ENCODE results near the gene HEATR3. TPM values are rescaled to one million over a fixed set of nuclear protein-coding genes. Genes with fewer than 3 reads are reported as not detected.

Gene HEATR3
- total and polyA plus RNA-seq, 2 of the 13 experiments (the other 11 are each of a cell fraction or from before 2014, with no cell fraction given): 22.4 to 52.4 TPM

- TF ChIP-seq, protein P1, sequence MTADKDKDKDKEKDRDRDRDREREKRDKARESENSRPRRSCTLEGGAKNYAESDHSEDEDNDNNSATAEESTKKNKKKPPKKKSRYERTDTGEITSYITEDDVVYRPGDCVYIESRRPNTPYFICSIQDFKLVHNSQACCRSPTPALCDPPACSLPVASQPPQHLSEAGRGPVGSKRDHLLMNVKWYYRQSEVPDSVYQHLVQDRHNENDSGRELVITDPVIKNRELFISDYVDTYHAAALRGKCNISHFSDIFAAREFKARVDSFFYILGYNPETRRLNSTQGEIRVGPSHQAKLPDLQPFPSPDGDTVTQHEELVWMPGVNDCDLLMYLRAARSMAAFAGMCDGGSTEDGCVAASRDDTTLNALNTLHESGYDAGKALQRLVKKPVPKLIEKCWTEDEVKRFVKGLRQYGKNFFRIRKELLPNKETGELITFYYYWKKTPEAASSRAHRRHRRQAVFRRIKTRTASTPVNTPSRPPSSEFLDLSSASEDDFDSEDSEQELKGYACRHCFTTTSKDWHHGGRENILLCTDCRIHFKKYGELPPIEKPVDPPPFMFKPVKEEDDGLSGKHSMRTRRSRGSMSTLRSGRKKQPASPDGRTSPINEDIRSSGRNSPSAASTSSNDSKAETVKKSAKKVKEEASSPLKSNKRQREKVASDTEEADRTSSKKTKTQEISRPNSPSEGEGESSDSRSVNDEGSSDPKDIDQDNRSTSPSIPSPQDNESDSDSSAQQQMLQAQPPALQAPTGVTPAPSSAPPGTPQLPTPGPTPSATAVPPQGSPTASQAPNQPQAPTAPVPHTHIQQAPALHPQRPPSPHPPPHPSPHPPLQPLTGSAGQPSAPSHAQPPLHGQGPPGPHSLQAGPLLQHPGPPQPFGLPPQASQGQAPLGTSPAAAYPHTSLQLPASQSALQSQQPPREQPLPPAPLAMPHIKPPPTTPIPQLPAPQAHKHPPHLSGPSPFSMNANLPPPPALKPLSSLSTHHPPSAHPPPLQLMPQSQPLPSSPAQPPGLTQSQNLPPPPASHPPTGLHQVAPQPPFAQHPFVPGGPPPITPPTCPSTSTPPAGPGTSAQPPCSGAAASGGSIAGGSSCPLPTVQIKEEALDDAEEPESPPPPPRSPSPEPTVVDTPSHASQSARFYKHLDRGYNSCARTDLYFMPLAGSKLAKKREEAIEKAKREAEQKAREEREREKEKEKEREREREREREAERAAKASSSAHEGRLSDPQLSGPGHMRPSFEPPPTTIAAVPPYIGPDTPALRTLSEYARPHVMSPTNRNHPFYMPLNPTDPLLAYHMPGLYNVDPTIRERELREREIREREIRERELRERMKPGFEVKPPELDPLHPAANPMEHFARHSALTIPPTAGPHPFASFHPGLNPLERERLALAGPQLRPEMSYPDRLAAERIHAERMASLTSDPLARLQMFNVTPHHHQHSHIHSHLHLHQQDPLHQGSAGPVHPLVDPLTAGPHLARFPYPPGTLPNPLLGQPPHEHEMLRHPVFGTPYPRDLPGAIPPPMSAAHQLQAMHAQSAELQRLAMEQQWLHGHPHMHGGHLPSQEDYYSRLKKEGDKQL (CRISPR knock-in tag; IDR thresholded peaks at IDR 0.05; ENCODE audit: low read depth): peak; percentile 27; the same call in 1 of the 2 replicates
- TF ChIP-seq NPAS2 (CRISPR knock-in tag; IDR thresholded peaks at IDR 0.05; ENCODE audit: borderline replicate concordance) (no peak), ZNF839 (CRISPR knock-in tag; IDR thresholded peaks at IDR 0.05; ENCODE audit: borderline replicate concordance) (peak; percentile 75; the same call in 1 of the 2 replicates), KLF12 (CRISPR knock-in tag; IDR thresholded peaks at IDR 0.05; ENCODE audit: borderline replicate concordance) (peak; percentile 94; the same call in 1 of the 2 replicates), ZNF674 (CRISPR knock-in tag; IDR thresholded peaks at IDR 0.05; ENCODE audit: low read depth) (no peak; the same call in 1 of the 2 replicates), LCORL (IDR thresholded peaks at IDR 0.05) (no peak), LCORL (CRISPR knock-in tag; IDR thresholded peaks at IDR 0.05) (peak; percentile 85), ZNF292 (CRISPR knock-in tag; IDR thresholded peaks at IDR 0.05; ENCODE audit: borderline replicate concordance, low read depth) (peak; percentile 57; the same call in 1 of the 2 replicates), CENPT (CRISPR knock-in tag; IDR thresholded peaks at IDR 0.05; ENCODE audit: low read depth) (no peak), ZNF431 (CRISPR knock-in tag; IDR thresholded peaks at IDR 0.05; ENCODE audit: borderline replicate concordance, low read depth) (peak; percentile 79; the same call in 1 of the 2 replicates), YY1 (IDR thresholded peaks at IDR 0.05; ENCODE audit: insufficient read depth, insufficient replicate concordance, low read depth, low read length) (peak; percentile 79), CEBPB (IDR thresholded peaks at IDR 0.05; ENCODE audit: borderline replicate concordance, low read depth, low read length) (no peak), TRAFD1 (CRISPR knock-in tag; IDR thresholded peaks at IDR 0.05; ENCODE audit: borderline replicate concordance) (0 out of 2 replicates have a peak, but pooled peaks have one; percentile 15), ZNF782 (CRISPR knock-in tag; IDR thresholded peaks at IDR 0.05; ENCODE audit: borderline replicate concordance) (peak; percentile 35; the same call in 1 of the 2 replicates), ZNF792 (CRISPR knock-in tag; IDR thresholded peaks at IDR 0.05) (peak; percentile 89)
- TF ChIP-seq, protein P2, sequence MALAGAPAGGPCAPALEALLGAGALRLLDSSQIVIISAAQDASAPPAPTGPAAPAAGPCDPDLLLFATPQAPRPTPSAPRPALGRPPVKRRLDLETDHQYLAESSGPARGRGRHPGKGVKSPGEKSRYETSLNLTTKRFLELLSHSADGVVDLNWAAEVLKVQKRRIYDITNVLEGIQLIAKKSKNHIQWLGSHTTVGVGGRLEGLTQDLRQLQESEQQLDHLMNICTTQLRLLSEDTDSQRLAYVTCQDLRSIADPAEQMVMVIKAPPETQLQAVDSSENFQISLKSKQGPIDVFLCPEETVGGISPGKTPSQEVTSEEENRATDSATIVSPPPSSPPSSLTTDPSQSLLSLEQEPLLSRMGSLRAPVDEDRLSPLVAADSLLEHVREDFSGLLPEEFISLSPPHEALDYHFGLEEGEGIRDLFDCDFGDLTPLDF (CRISPR knock-in tag; IDR thresholded peaks at IDR 0.05): peak; percentile 86
- TF ChIP-seq, protein P3, sequence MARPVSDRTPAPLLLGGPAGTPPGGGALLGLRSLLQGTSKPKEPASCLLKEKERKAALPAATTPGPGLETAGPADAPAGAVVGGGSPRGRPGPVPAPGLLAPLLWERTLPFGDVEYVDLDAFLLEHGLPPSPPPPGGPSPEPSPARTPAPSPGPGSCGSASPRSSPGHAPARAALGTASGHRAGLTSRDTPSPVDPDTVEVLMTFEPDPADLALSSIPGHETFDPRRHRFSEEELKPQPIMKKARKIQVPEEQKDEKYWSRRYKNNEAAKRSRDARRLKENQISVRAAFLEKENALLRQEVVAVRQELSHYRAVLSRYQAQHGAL (CRISPR knock-in tag; IDR thresholded peaks at IDR 0.05; ENCODE audit: not compliant biosample characterization): peak; percentile 36
These were observed 40.9 kb upstream of the HEATR3 start, which contains the start of gene CNEP1R1 (continued) for GRCh38 chr16:50024684-50025536.

All from HepG2 (cell line).